ENCODE results near the gene TAAR5. TPM values are rescaled to one million over a fixed set of nuclear protein-coding genes. Genes with fewer than 3 reads are reported as not detected.
A peak's percentile ranks its signal among the peaks of the same experiment; 100 is the strongest.

Gene TAAR5
- total and polyA plus RNA-seq, 2 of the 8 experiments (the other 6 are each of a cell fraction or from before 2014, with no cell fraction given), result not detected

GRCh38 chr6:132633362-132633761 is 43.8 kb upstream of the TAAR5 start:
- WGBS, 2 experiments (ENCODE audit: extremely low coverage in 1 of 2, insufficient coverage in 1 of 2, insufficient read length in 1 of 2, insufficient replicate concordance in 2 of 2, low coverage in 1 of 2, low lambda C conversion rate in 2 of 2, missing lambda C conversion rate in 1 of 2), result 87% methylated on average over 2 of the region's 2 CpGs; no CpG with 5 or more reads in 1 of the 2 experiments
- no peak overlapping the region for H3K4me3 ChIP-seq (ENCODE audit: extremely low read depth in 1 of 4, insufficient read depth in 2 of 4, low read depth in 3 of 4, low read length in 4 of 4)
- H3K18ac ChIP-seq (ENCODE audit: extremely low read depth, low read length), result no peak overlapping the region
- H3K14ac ChIP-seq (ENCODE audit: insufficient read length), result no peak overlapping the region
- no peak overlapping the region for H3K56ac ChIP-seq (replicated peaks; ENCODE audit: insufficient read length, low read depth, low read length)
- TF ChIP-seq HDAC6 (IDR thresholded peaks at IDR 0.05; ENCODE audit: low read depth, low read length) (no peak), SAP30 (IDR thresholded peaks at IDR 0.05; ENCODE audit: insufficient read depth, insufficient replicate concordance, low read length) (no peak), NANOG (IDR thresholded peaks at IDR 0.05; ENCODE audit: insufficient read depth, low read depth, low read length, poor library complexity, severe bottlenecking) (no peak)
- H2BK15ac ChIP-seq (ENCODE audit: low read length), result no peak overlapping the region
- H3K36me3 ChIP-seq (ENCODE audit: control insufficient read depth in 2 of 4, insufficient read depth in 4 of 4, low read length in 3 of 4), result no peaks in the 10 kb centered on the region
- no peak overlapping the region for H2BK20ac ChIP-seq (ENCODE audit: low read length)
- H3K79me1 ChIP-seq (ENCODE audit: low read depth, low read length), result no peaks in the 10 kb centered on the region
- H3K23me2 ChIP-seq (ENCODE audit: low read depth, low read length), result no peaks in the 10 kb centered on the region
- H2AFZ ChIP-seq (ENCODE audit: low read length), result peak overlapping the region; percentile 67
- CTCF ChIA-PET (ENCODE audit: partially characterized antibody), result no interaction called here
- H2BK120ac ChIP-seq (replicated peaks; ENCODE audit: low read depth, low read length), result no peak overlapping the region
- no peak for FAIRE-seq
- H2BK12ac ChIP-seq (ENCODE audit: low read depth, low read length), result no peak overlapping the region
- H4K8ac ChIP-seq (ENCODE audit: extremely low read depth, insufficient read depth, low read length), result no peak overlapping the region; the same call in 1 of the 2 replicates
- no peak overlapping the region for H3K23ac ChIP-seq (ENCODE audit: insufficient read length)
- no peak overlapping the region for H3K4ac ChIP-seq (replicated peaks; ENCODE audit: insufficient read length, low read depth, low read length)
- H3K4me2 ChIP-seq (ENCODE audit: insufficient read depth in 1 of 2, low read depth in 2 of 2, low read length in 2 of 2), result no peak overlapping the region
- H3K9me3 ChIP-seq (ENCODE audit: insufficient read depth in 2 of 2, low read depth in 1 of 2, low read length in 1 of 2), result no peaks in the 10 kb centered on the region
- POLR2A ChIA-PET (ENCODE audit: partially characterized antibody), result no interaction called here
- H3K27ac ChIP-seq (ENCODE audit: low read depth, low read length), result no peak overlapping the region; the same call in 1 of the 2 replicates
- H4K20me1 ChIP-seq (replicated peaks in 1 of 2; ENCODE audit: control insufficient read depth in 1 of 2, insufficient read depth in 2 of 2, low read length in 2 of 2), result no peaks in the 10 kb centered on the region
- DNase-seq (ENCODE audit: low read depth in 1 of 2, low spot score in 2 of 2), result no peak
- H2AK5ac ChIP-seq (ENCODE audit: low read depth, low read length), result no peak overlapping the region
- no peaks in the 10 kb centered on the region for H3K27me3 ChIP-seq (replicated peaks in 1 of 4; ENCODE audit: control insufficient read depth in 3 of 4, extremely low read depth in 1 of 4, insufficient read depth in 3 of 4, low read length in 3 of 4)
- H2BK5ac ChIP-seq (ENCODE audit: low read depth, low read length), result no peak overlapping the region
- H4K91ac ChIP-seq (replicated peaks; ENCODE audit: insufficient read length, low read length), result no peak overlapping the region
- H3K79me2 ChIP-seq (ENCODE audit: control insufficient read depth in 1 of 2, insufficient read depth in 2 of 2, low read length in 2 of 2), result no peaks in the 10 kb centered on the region
- H3K9ac ChIP-seq (replicated peaks in 1 of 4; ENCODE audit: extremely low read depth in 1 of 4, low read depth in 3 of 4, low read length in 3 of 4), result no peak overlapping the region
- H4K5ac ChIP-seq (ENCODE audit: insufficient read length, low read depth, low read length), result no peak overlapping the region
- no peaks in the 10 kb centered on the region for H3K4me1 ChIP-seq (replicated peaks in 1 of 4; ENCODE audit: control insufficient read depth in 3 of 4, insufficient read depth in 4 of 4, low read length in 3 of 4)
